ENCODE measurements around the gene ARHGAP32.

DNA sequence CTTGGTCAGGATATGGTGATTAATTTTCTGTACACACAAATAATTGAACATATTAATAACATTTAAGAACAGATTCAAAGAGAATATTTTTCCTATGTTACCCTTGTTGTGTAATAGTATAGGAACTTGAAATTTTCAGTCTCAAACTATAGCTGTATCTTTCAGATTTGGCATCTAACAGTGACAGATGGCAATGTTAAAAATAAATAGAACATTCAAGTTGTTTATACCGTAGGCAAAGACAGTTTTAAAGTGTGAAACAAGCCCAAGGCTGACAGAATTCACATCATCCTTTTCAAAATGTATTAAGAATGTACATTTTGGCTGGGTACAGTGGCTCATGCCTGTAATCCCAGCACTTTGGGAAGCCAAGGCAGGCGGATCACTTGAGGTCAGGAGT, 156.9 kb downstream of the ARHGAP32 start:
- no peak for TF ChIP-seq TAF1 (IDR thresholded peaks at IDR 0.05; ENCODE audit: borderline replicate concordance, insufficient read depth, low read length)
- no peak for TF ChIP-seq POLR2AphosphoS5 (IDR thresholded peaks at IDR 0.05; ENCODE audit: low read depth, low read length)
- no peak for TF ChIP-seq REST (IDR thresholded peaks at IDR 0.05; ENCODE audit: insufficient read depth in 1 of 2, low read depth in 2 of 2, low read length in 2 of 2)
- no peak for TF ChIP-seq SIN3A (IDR thresholded peaks at IDR 0.05; ENCODE audit: borderline replicate concordance, insufficient read depth, low read length)
- TF ChIP-seq FOXP2 (optimal IDR thresholded peaks at IDR 0.05; ENCODE audit: borderline replicate concordance, extremely low read depth, extremely low read length, insufficient read depth): no peak

Measured in PFSK-1 (cell line).